NCI-H748 (cell line): Measurements from ENCODE around the gene SHB.

Experiments used
- DNase-seq: peaks from one replicate; lab custom pipeline; 2025; ENCODE audit not compliant: unreplicated experiment; lab: John Stamatoyannopoulos, UW

SHB gene

GRCh38 chr9:37994639-37995347, 74.2 kb downstream of the SHB start:
- peak; percentile 68 for DNase-seq

GRCh38 chr9:37992924-37993349, 76.1 kb downstream of the SHB start:
- DNase-seq, result no peak

GRCh38 chr9:37990404-37991015, 78.5 kb downstream of the SHB start:
- DNase-seq, result no peak

- DNase-seq, result no peak
Observed at GRCh38 chr9:37989701-37990100, 79.3 kb downstream of the SHB start.

GRCh38 chr9:37988602-37989001, 80.4 kb downstream of the SHB start:
- DNase-seq, result no peak

- no peak for DNase-seq
Observed at GRCh38 chr9:37988041-37988440, 81.0 kb downstream of the SHB start.

- DNase-seq, result no peak
Observed at GRCh38 chr9:37987467-37987981, 81.5 kb downstream of the SHB start.

- DNase-seq, result no peak
Observed at GRCh38 chr9:37986771-37987258, 82.2 kb downstream of the SHB start.

- no peak for DNase-seq
Observed at GRCh38 chr9:37986001-37986400, 83.0 kb downstream of the SHB start.

GRCh38 chr9:37984672-37985611, 84.1 kb downstream of the SHB start:
- DNase-seq, result no peak

GRCh38 chr9:37984278-37984671, 84.8 kb downstream of the SHB start:
- DNase-seq, result no peak

- DNase-seq, result no peak
Observed at GRCh38 chr9:37983381-37984067, 85.5 kb downstream of the SHB start.

GRCh38 chr9:37979844-37980243, 89.2 kb downstream of the SHB start:
- DNase-seq, result no peak

- no peak for DNase-seq
Observed at GRCh38 chr9:37978983-37979382, 90.0 kb downstream of the SHB start.

GRCh38 chr9:37978481-37978864, 90.6 kb downstream of the SHB start:
- DNase-seq, result no peak

GRCh38 chr9:37977851-37978480, 91.1 kb downstream of the SHB start:
- DNase-seq, result no peak

- no peak for DNase-seq
Observed at GRCh38 chr9:37976714-37977477, 92.1 kb downstream of the SHB start.

GRCh38 chr9:37975639-37976038, 93.4 kb downstream of the SHB start:
- no peak for DNase-seq

GRCh38 chr9:37974506-37975173, 94.4 kb downstream of the SHB start:
- DNase-seq, result no peak
